NCI-H82 (cell line): Measurements from ENCODE around the gene TBC1D5.
"Not testable (repeated sequence)": the region's sequence is repeated elsewhere in the genome, so short reads cannot be mapped to it uniquely, and the experiment has no call there.

Experiments used
- DNase-seq: peaks from one replicate; lab custom pipeline; 2025; lab: John Stamatoyannopoulos, UW

The TBC1D5 gene

DNA sequence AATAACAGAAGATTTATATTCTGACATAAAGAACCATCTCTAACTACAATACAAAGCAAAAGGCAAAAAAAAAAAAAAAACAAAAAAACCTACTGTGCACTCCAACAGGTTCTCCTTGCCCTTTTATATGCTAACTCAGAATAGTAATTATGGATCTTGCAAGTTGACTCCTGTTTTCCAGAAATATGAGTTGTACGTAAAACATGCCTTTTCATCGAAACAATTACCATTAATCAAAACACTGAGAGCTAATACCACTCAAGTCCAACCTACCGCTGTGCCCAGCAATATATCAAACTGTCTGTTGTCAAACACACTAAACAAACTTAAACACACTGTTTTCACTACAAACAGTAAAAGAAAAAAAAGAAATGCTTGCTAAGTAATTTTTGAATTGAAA is 389.8 kb downstream of the TBC1D5 start:
- no peak for DNase-seq

DNA sequence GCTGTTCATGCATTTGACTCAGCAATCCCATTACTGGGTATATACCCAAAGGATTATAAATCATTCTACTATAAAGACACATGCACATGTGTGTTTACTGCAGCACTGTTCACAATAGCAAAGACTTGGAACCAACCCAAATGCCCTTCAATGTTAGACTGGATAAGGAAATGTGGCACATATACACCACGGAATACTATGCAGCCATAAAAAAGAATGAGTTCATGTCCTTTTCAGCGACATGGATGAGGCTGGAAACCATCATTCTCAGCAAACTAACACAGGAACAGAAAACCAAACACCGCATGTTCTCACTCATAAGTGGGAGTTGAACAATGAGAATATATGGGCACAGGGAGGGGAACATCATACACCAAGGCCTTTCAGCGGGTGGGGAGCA is 391.2 kb downstream of the TBC1D5 start:
- not testable (repeated sequence) for DNase-seq

DNA sequence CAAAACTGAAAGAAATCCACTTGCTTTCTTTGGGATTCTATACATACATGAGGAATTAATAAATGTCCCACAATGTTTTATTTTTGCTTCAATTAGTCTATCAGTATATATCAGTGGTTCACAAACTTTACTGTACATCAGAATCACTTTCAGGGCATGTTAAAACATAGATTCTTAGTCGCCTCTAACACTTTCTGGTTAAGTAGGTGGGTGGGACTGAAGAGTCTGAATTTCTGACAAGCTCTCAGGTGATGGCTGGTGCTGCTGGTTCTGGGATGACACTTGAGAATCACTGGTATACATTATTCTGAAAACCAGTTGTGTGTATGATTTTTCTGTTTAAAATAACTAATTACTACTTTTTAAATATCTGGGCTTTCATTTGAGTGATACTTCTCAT is 393.3 kb downstream of the TBC1D5 start:
- no peak for DNase-seq

DNA sequence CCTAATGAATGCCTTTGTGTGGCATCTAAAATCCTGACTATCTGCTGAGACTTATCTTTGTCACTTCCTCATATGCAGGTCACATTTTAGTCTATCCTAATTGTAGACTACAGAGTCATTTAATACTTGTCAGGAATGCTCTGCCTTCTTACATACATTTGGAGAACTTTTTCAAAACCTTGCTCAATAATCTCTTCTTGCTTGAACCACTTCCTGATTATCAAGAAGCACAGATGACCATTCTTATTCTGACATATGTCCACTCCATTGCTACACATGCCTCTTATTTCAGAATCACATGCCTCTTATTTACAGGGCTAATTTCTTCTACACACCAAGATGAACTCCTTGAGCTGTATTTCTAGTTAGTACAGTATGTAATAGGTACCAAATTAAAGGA is 400.3 kb downstream of the TBC1D5 start:
- no peak for DNase-seq

DNA sequence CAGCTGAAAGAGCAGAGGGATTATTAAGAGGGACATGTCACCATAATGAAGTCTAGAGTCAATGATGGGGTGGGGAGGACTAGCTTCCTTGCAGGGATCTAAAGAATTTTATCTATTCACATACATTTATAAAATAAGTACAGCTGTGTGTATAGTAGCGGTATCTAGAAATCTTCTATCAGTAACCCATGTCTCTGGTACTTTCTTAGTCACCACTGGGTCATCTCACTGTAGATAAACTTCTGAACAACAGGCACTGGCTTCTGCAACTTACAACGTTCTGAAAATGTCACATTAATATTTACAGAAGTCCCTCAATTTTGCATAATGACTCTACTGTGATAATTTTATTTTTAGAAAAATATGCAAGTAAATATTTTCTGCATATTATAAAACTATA is 401.7 kb downstream of the TBC1D5 start:
- no peak for DNase-seq

DNA sequence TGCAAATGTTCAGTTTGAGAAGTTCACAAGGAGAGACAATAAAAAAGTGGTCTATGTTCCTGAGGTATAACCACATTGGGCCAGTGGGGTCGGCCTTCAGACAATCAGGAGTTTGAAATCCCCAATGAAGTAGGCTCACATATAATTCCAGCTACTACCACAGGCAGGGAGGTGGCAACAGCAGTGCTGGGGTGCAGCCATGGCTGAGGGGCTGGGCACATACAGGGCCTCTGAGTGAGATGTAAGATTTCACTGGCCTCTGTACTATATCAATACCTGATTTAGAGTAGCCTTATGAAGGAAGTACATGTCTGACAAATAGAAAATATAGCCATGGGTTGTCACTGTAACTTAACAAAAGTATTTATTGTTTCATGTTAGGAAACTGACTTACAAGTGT is 402.2 kb downstream of the TBC1D5 start:
- DNase-seq: no peak

DNA sequence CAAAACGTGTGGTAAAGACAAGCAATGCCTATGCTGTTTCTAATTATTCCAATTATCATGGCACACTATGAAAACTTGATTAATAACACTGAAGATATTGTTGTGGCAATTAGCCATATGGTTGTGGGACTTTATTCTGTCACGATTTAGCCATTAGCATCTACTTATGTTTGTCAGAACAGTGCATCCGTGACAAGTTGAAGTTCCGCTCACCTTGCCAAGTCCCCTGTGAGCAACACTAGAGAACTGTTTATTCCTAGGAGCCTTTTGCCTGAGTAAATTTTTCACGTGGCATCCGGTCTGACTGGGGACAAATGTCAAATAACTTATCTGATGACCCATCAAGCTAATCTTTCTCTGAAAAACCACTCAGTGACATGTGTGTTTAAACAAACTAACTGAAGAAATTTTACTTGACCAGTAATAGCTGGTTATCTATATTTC is 403.3 kb downstream of the TBC1D5 start:
- DNase-seq: no peak

DNA sequence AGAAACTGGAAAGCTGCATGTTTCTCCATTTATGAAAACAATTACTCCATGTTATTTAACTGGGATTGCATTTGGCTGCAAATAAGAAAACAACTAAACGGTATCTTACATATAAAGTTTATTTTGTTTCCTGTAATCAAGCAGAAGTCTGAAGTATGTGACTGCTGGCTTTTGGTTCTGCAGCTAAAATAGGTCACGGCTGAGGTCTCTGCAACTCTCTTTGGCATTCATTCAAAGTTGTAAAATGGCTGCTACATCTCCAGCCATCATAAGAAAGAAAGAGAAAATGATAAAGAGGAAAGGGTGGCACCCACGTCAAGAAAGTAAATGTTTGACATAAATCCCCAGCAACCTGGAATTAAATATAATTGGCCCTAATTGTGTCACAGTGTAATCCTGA is 406.1 kb downstream of the TBC1D5 start:
- no peak for DNase-seq

DNA sequence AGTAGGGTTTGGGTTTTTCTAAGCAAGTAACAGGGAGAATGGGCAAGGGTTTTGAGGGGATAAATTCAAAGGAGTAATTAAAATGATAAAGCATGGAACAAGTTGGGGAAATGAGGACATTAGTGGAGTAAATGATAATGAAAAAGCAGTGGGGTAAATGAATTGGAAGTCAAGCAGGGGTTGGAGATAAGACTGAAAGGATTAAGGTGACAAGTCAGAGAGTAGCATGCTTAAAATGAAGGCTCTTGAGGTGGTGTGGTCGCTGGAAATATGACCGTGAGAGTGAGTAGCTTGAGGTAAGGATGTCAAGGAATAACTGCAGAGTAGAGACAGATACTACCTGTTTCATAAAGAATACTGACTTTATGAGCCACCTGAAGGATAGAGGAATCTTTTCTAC is 408.5 kb downstream of the TBC1D5 start:
- DNase-seq: no peak

DNA sequence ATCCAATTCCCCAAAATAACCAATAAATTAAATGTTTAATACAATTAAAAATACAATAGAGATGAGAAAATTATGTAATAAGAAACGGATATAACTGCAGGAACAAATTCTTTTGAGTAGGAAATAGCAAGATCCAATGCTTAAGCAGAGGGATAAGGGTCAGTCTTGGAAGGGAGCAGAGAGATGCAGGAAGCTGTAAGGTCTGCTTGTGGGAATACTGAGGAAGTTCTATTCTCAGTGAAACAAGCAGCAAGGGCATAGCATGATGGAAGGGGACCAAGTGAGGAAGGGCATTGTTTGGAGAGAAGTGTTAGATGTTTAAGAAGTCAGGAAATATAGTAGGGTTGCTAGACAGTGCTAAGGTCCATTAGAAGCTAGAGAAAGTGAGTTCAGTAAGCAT is 409.0 kb downstream of the TBC1D5 start:
- DNase-seq: no peak

DNA sequence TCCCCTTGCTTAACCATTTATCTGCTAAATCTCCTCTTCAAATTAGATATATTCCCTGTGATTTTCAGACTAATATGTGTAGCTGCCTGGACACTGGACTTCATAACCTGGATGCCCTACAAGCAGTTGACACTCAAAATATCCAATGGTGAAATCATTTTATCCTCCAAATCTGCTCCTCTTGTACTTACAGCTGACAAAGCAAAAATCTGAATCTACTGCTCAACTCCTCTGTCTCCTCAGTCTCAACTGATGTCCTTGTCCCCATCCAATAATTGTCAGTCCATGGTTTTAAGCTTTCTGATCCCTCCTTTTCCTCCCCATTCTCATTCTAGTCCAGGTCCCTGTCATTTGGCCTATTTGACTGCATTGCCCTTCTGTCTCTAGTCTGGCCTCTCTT is 411.8 kb downstream of the TBC1D5 start:
- DNase-seq: no peak

DNA sequence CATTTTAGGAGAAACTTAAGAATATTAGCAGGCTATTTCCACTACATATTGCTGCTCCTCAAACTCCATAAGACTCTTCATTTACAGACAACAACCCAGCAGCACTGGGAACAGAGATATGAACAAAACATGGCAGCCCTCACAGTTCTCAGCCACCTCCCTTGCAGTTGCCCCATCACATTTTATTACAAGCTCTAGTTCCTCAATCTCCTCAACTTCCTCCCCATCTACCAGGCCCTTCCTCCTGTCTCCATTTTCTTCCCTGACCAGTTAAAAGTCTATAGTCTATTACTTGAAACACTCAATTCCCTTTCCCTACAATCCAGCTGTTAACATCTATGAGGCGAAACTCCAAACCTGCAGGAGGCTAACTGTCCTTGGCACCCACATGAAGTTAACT is 412.5 kb downstream of the TBC1D5 start:
- no peak for DNase-seq

DNA sequence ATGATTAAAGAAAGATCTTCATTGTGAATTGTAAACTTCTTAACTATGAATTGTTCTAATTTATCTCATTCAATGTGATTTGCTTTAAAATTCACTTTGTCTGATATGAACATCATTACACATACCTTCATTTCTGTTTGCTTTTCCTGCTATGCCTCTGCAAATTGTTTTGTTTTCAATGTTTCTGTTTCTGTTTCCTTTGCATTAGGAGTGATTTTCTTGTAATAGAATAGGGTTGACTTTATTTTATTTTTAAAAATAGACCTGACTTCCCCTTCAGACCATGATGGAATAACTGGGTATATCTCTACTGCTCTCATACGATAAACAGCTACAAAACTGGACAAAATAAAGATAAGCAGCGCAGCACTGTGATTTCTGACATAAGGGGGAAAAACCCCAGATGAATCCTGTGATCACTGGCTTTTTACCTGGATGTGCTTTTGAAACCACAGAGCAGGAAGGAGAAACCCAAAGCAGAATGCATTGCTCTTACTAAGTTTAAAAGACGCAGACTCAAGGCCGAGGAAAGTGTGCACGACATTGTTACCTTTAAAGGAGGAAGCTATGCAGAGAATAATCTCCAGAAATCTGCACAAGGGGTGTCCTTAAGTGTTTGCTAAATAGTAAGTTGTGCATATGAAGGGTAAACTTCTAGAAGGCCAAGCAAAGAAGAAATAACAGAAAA is 420.2 kb downstream of the TBC1D5 start:
- DNase-seq: no peak

DNA sequence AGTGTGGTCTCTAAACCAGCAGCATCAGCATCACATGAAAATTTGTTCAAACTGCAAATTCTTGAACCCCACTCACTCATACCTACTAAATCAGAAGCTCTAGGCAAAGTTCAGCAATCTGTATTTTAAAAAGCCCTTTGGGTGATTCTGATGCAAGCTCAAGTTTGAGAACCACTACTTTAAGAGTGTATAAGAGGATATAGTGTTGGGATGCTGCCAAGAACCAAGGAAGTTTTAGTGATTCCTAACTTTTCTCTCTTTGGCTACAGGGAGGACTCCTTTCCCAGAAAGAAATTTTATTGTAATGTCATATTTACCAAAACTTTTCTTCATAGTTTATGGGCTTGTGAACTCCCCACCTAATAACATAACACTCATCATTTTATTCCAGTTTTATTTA is 422.2 kb downstream of the TBC1D5 start:
- DNase-seq: no peak

DNA sequence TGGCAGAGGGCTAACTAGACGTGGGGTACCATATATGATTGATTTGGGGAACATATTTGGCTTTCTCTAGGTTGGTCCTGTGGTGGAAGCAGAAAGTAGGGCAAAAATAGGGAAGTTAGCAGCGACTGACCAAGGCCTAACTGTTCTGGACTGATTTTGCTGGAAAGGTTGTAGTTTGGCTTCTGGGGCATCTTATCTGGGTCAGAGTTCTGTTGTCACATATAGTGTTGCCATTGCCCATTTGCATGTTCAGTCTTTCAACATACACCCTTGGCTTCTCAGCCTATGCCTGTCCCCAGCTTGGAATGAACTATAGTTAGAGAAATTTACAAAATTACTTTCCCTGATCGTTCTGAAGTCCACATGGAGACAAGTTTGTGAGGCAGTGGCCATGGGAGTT is 426.5 kb downstream of the TBC1D5 start:
- DNase-seq: no peak

DNA sequence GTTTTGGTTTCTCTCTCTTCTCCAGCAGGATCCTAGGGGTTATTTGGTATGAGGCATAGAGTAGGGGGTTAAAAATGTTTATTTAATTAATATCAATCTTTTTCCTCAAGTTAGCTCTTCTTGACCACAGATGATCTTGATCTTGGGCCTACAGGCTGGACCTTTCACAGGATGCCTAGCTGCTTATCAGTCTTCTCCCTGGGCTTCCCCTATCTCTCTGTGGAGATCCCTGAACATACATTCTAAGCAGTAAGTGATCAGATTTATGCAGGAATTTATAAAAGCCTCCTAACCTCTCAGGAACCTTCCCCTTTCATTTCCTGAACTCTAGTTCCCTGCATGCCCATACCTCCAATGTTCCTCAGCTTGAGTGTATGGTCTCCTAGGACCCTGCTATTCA is 428.3 kb downstream of the TBC1D5 start:
- no peak for DNase-seq

DNA sequence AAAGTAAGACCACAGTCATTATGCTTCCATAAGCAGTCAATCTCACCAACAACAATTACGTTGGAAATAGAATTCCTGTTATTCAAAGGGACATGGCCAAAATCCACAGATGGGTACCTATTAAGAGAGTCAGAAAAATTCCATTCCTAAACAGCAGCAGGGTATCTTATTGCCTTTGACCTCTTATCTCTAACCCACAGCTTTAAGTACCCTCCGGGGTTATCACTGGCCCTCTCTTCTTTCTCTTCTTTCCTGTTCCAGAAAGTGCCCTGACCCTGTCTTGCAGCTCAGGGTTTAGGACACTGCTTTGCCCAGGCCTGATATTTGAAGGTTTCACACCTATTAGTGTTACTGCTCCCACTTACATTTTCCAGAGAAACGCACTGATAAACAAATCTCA is 428.7 kb downstream of the TBC1D5 start:
- no peak for DNase-seq

DNA sequence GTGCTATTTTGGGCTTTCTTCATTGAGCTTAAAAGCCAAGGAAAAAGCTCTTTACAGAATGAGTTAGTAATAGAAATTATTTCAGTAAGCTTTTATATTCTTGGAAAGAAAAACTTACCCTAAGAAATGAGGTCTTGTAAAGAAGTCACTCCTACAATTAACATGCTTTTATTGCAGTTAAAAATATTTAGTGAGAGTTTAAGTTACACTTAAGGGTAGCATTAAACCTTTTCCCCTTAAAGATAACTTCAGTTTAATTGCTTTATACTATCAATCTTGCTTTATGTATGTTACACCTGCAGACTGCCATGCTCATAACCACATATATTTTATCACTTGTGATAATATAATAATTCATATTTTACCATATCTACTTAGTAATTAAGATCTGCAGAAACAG is 431.4 kb downstream of the TBC1D5 start:
- no peak for DNase-seq

DNA sequence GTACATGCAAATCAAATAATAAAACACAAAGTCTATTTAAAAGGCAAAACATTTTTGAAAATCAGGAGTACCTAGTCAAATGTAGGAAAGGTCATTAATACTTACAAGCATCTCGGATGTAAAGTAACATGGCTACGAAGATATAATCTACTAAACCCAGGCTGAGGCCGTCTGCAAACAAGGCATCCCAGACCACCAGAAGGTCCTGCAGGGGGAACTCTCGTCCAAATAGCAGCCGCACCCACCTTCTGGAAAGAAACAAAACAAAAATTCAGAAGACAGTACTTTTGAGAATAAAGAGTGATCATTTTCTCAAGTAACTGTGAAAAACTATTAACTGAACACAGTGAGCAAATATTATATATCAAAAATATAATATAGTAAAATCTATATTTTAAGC is 434.5 kb downstream of the TBC1D5 start:
- no peak for DNase-seq

DNA sequence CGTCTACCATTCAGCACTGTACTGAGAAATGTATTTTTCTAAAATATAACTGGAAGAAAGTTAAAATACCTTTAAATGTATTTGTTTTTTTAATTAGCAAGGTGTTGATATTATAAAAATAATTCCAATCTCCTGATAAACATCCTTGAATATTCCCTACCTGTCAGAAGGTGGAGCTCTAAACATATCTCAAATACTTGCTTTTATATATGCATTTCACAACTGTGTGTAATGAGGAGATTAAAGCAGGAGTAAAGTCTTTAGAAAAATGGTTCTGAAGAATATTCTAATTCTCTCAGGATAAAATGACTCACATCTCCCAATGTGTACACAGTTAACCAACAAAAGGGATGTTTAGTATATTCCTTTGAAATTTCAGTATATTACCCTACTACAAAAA is 434.9 kb downstream of the TBC1D5 start:
- DNase-seq: no peak

DNA sequence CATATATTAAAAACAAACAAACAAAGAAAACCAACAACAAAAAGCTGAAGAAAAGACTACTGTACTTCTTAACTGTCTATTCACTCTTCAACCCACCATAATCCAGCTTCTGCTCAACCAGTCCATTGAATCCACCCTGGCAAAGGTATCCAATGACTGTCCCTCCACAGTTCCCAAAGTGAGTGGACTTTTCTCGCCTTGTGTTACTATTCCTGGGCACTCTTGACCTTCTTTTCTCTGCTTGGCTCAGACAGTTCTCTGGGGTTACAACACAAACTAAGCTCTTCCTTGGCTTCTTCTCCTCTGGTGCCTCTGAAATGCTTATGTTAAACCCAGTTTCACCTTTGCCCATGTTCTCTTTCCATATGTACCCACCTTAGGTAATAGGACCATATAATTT is 437.5 kb downstream of the TBC1D5 start:
- no peak for DNase-seq

DNA sequence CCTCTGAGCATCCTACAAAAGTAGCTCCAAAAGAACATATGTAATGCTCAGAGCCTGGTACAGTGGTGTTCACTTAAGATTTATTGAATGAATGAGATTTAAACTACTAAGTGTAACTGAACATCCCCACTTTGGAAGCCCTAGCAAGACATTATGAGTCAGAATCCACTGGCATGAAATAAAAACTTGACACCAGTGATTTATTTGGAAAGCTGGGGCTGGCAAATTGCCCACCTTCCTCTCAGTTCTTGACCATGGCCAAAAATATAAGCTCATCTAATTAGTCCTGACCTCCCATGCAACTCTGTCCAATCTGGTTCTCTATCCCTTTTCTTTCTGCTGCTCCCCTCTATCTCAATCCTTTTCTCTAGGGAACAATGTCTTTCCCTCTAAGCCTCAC is 439.7 kb downstream of the TBC1D5 start:
- no peak for DNase-seq

DNA sequence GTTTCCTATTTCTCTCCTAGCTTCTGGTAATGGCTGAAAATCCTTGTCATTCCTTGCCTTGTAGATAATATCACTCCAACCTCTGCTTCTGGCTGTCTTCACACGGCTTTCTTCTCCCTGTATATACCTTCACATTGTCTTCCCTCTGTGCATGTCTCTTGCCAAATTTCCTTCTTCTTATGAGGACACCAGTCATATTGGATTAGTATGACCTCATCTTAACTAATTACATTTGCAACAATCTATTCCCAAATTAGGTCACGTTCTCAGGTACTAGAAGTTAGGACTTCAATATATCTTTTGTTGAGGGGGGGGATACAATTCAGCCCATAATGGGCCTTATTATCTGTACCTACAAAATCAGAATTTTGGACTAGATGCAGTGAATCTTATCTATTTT is 440.3 kb downstream of the TBC1D5 start:
- no peak for DNase-seq

DNA sequence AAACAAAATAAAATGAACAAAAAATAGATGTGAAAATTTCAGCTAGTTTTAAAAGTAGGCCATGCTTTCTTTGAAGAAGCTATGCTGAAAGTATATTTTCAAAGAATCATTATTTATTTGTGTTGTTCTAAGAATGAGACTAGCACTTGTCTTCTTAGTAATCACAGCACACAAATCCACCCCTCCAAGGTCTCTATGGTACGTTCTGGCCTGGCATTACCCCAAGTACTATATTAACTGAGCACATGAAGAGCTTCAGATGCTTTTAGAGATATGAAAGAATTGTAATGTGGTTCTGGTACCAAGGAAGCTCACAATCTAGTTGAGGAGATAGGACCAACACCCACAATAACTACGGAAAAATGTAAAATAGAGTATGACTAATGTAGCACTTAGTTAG is 441.2 kb downstream of the TBC1D5 start:
- no peak for DNase-seq

DNA sequence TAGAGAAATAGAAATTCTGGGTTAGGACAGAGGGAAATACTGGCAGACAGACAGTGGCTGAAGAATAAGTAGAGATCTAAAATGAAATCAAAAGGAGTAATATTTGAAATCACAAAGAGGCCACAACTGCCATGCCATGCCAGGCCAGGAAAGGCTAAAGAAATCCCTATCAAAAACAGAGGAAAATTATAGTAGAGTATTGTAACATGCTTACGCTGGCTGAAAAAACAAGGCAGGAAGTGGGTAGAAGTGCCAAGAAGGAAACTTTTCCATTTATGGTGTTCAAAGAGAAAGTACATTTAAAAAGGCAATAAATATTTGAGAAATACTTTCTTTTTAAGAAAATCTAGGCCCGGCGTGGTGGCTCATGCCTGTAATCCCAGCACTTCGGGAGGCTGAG is 442.0 kb downstream of the TBC1D5 start:
- no peak for DNase-seq
